H9 (cell line): Measurements from ENCODE around the gene BTN2A1. TPM values are rescaled to one million over a fixed set of nuclear protein-coding genes. Genes with fewer than 3 reads are reported as not detected.
A peak's percentile ranks its signal among the peaks of the same experiment; 100 is the strongest.

Source experiments
- DNase-seq: peaks from one replicate; pipeline ENCODE4 v3.0.0-alpha.2; 2017
- H2AFZ ChIP-seq: one replicate; pipeline ENCODE4 v1.6.1; 2013; ENCODE audit warnings: mild to moderate bottlenecking, low read length, control low read depth, moderate library complexity
- H2AK5ac ChIP-seq: 2 replicates; pipeline ENCODE4 v1.6.1; 2013; ENCODE audit warnings: low read length, control low read depth, mixed read lengths; ENCODE audit not compliant: insufficient read length
- H2BK120ac ChIP-seq: one replicate; pipeline ENCODE4 v1.6.1; 2013; ENCODE audit warnings: low read depth, mild to moderate bottlenecking, low read length, control low read depth, inconsistent platforms; ENCODE audit not compliant: poor library complexity, severe bottlenecking
- H2BK12ac ChIP-seq: 2 replicates; pipeline ENCODE4 v1.6.1; 2013; ENCODE audit warnings: low read length, control low read depth, mixed read lengths, low read depth; ENCODE audit not compliant: insufficient read length
- H2BK15ac ChIP-seq: 2 replicates; pipeline ENCODE4 v1.6.1; 2013; ENCODE audit warnings: low read depth, low read length, control low read depth
- H2BK20ac ChIP-seq: one replicate; pipeline ENCODE4 v1.6.1; 2013; ENCODE audit warnings: low read depth, mild to moderate bottlenecking, low read length, control low read depth, inconsistent platforms; ENCODE audit not compliant: poor library complexity, severe bottlenecking
- H2BK5ac ChIP-seq: 2 replicates; pipeline ENCODE4 v1.6.1; 2013; ENCODE audit warnings: low read length, control low read depth, mixed read lengths; ENCODE audit not compliant: insufficient read length
- H3K14ac ChIP-seq: 2 replicates; pipeline ENCODE4 v1.6.1; 2013; ENCODE audit warnings: low read length, control low read depth; ENCODE audit not compliant: insufficient read depth
- H3K18ac ChIP-seq: 2 replicates; pipeline ENCODE4 v1.6.1; 2013; ENCODE audit warnings: low read depth, mild to moderate bottlenecking, mixed read lengths, low read length, control low read depth; ENCODE audit not compliant: insufficient read length
- H3K23ac ChIP-seq: 2 replicates; pipeline ENCODE4 v1.6.1; 2013; ENCODE audit warnings: low read length, control low read depth, mixed read lengths, low read depth; ENCODE audit not compliant: insufficient read length
- H3K23me2 ChIP-seq: 2 replicates; pipeline ENCODE4 v1.6.1; 2013; ENCODE audit warnings: low read depth, mild to moderate bottlenecking, mixed read lengths, low read length, control low read depth; ENCODE audit not compliant: insufficient read length, poor library complexity, severe bottlenecking
- H3K27ac ChIP-seq: 2 replicates; pipeline ENCODE4 v1.5.1; 2013; ENCODE audit warnings: low read length, control low read depth, mixed read lengths, low read depth; ENCODE audit not compliant: insufficient read length
- H3K27me3 ChIP-seq: 2 replicates; pipeline ENCODE4 v1.6.1; 2013; ENCODE audit warnings: low read length, control low read depth, inconsistent platforms; ENCODE audit not compliant: insufficient read depth
- H3K4ac ChIP-seq: 2 replicates; pipeline ENCODE4 v1.6.1; 2013; ENCODE audit warnings: low read depth, mild to moderate bottlenecking, control low read depth, inconsistent platforms, low read length, moderate library complexity
- H3K4me1 ChIP-seq: 2 replicates; pipeline ENCODE4 v1.6.1; 2013; ENCODE audit warnings: low read length, control low read depth, inconsistent platforms; ENCODE audit not compliant: insufficient read depth
- H3K4me2 ChIP-seq: 2 replicates; pipeline ENCODE4 v1.6.1; 2013; ENCODE audit warnings: low read length, control low read depth, mixed read lengths; ENCODE audit not compliant: insufficient read length, insufficient read depth
- H3K56ac ChIP-seq: 2 replicates; pipeline ENCODE4 v1.6.1; 2013; ENCODE audit warnings: low read depth, mild to moderate bottlenecking, mixed read lengths, low read length, control low read depth; ENCODE audit not compliant: insufficient read length
- H3K79me1 ChIP-seq: 2 replicates; pipeline ENCODE4 v1.6.1; 2013; ENCODE audit warnings: low read depth, mild to moderate bottlenecking, moderate library complexity, low read length, control low read depth, inconsistent platforms; ENCODE audit not compliant: insufficient read depth, poor library complexity, severe bottlenecking
- H3K79me2 ChIP-seq: 2 replicates; pipeline ENCODE4 v1.6.1; 2013; ENCODE audit warnings: low read length, control low read depth, inconsistent platforms; ENCODE audit not compliant: insufficient read depth
- H3K9ac ChIP-seq: 2 replicates; pipeline ENCODE4 v1.6.1; 2013; ENCODE audit warnings: low read length, control low read depth, mixed read lengths; ENCODE audit not compliant: insufficient read length; ENCODE audit errors: extremely low read depth
- H3K9me3 ChIP-seq: one replicate; pipeline ENCODE4 v1.6.1; 2013; ENCODE audit warnings: low read depth, low read length, inconsistent platforms; ENCODE audit not compliant: control insufficient read depth
- H3T11ph ChIP-seq: one replicate; pipeline ENCODE4 v1.6.1; 2013; ENCODE audit warnings: mild to moderate bottlenecking, low read length, control low read depth, inconsistent platforms
- H4K20me1 ChIP-seq: one replicate; pipeline ENCODE4 v1.6.1; 2013; ENCODE audit not compliant: control insufficient read depth, insufficient read length, insufficient read depth
- H4K5ac ChIP-seq: 2 replicates; pipeline ENCODE4 v1.6.1; 2013; ENCODE audit warnings: low read depth, mild to moderate bottlenecking, mixed read lengths, low read length, control low read depth; ENCODE audit not compliant: insufficient read length
- H4K8ac ChIP-seq: replicated peaks from 2 replicates; pipeline ENCODE4 v1.6.1; 2013; ENCODE audit warnings: low read length, control low read depth, mixed read lengths, low read depth; ENCODE audit not compliant: insufficient read length
- H4K91ac ChIP-seq: 2 replicates; pipeline ENCODE4 v1.6.1; 2013; ENCODE audit warnings: low read depth, mild to moderate bottlenecking, moderate library complexity, mixed read lengths, low read length, control low read depth; ENCODE audit not compliant: insufficient read length
- H3K27ac Mint-ChIP-seq, 3 experiments: 2 replicates in 2 of 3; 3 replicates in 1 of 3; pipeline ENCODE4 v1.8.0; 2020 to 2021; ENCODE audit warnings: mixed read lengths in 3 of 3, mild to moderate bottlenecking in 1 of 3, moderate library complexity in 1 of 3
- H3K27me3 Mint-ChIP-seq: 2 replicates; pipeline ENCODE4 v1.8.0; 2021; ENCODE audit warnings: low read depth, mild to moderate bottlenecking, moderate library complexity, mixed read lengths
- H3K36me3 Mint-ChIP-seq, 3 experiments: 2 replicates in 2 of 3; 3 replicates in 1 of 3; pipeline ENCODE4 v1.8.0; 2020 to 2021; ENCODE audit warnings: low read depth in 3 of 3, mixed read lengths in 3 of 3; ENCODE audit not compliant: insufficient read depth in 1 of 3
- H3K4me1 Mint-ChIP-seq, 2 experiments: 2 replicates each; pipeline ENCODE4 v1.8.0; 2020; ENCODE audit warnings: mixed read lengths in 2 of 2
- H3K4me3 Mint-ChIP-seq, 2 experiments: 2 replicates in 1 of 2; 3 replicates in 1 of 2; pipeline ENCODE4 v1.8.0; 2020 to 2021; ENCODE audit warnings: mild to moderate bottlenecking in 2 of 2, mixed read lengths in 2 of 2, moderate library complexity in 1 of 2
- H3K9me3 Mint-ChIP-seq, 2 experiments: 2 replicates in 1 of 2; 3 replicates in 1 of 2; pipeline ENCODE4 v1.8.0; 2020; ENCODE audit warnings: mild to moderate bottlenecking in 2 of 2, mixed read lengths in 2 of 2, moderate library complexity in 1 of 2
- WGBS: extraction: QIAGEN DNeasy Blood & Tissue Kit; methylation state at CpG from one replicate; pipeline ENCODE4 v1.1.7; 2013; ENCODE audit warnings: missing lambda C conversion rate, low lambda C conversion rate, mixed read lengths; ENCODE audit not compliant: insufficient read length; ENCODE audit errors: extremely low coverage; 5-methylcytosine and 5-hydroxymethylcytosine counted together
- total RNA-seq: library from RNA; stranded (reverse); gene quantifications from 2 replicates; pipeline ENCODE4 v1.2.1, GENCODE V29; 2021
- TF ChIP-seq, protein P1 (sequence below): fragments of 200-600 bp; sonication (generic); conservative IDR thresholded peaks from 3 replicates; pipeline ENCODE4 v1.8.0; 2021; ENCODE audit warnings: antibody characterized with exemption, mild to moderate bottlenecking

The BTN2A1 gene
- total RNA-seq, 1 experiment from 2014 or later: 18.4 TPM

DNA sequence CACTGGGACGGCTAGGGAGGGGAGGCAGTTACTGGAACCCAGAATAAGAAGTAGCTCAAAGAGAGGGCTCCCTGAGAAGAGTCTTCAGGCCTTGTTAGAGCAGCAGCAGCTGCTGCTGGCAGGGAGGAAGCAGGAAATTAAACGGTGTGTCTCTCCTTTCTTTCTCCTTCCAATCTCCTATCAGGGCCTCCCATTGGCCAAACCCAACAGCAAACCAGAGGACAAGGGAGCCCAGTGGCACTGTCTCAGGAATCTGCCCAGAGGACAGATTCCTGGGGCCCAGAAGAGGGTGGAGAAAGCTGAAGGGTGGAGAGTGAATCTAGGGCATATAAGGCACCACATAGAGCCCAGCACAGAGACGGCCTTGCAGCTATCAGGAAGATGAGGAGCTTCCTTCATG, 45.5 kb upstream of the BTN2A1 start:
- Histone ChIP-seq H2BK20ac (no peak overlapping the region), H2BK15ac (no peak overlapping the region), H4K20me1 (no peaks in the 10 kb centered on the region), H3K4ac (no peak overlapping the region), H3T11ph (no peak overlapping the region), H4K8ac (no peak overlapping the region), H3K27ac (no peak overlapping the region), H3K18ac (no peak overlapping the region), H3K79me1 (no peaks in the 10 kb centered on the region), H2BK5ac (no peak overlapping the region), H4K91ac (no peak overlapping the region), H2AK5ac (no peak overlapping the region), H3K14ac (no peak overlapping the region), H2BK120ac (no peak overlapping the region), H3K23me2 (no peaks in the 10 kb centered on the region), H4K5ac (no peak overlapping the region), H3K56ac (no peak overlapping the region), H3K4me2 (no peak overlapping the region), H2AFZ (no peak overlapping the region), H3K79me2 (no peaks in the 10 kb centered on the region), H3K9ac (no peak overlapping the region), H3K4me1 (no peaks in the 10 kb centered on the region), H2BK12ac (no peak overlapping the region), H3K23ac (no peak overlapping the region), H3K27me3 (no peaks in the 10 kb centered on the region), H3K9me3 (no peaks in the 10 kb centered on the region)
- Mint-ChIP-seq H3K27me3 (peaks cover 3% of the 10 kb centered on the region; the same call in 1 of the 2 replicates), H3K27ac (peak overlapping the region in 2 of 3 experiments; percentile 10 to 26; a peak in 2 of 7 replicates), H3K4me1 (peaks cover 16 to 18% of the 10 kb centered on the region in 2 experiments), H3K9me3 (peaks cover 7 to 8% of the 10 kb centered on the region in 2 experiments), H3K36me3 (peaks cover 0 to 3% (median 2%) of the 10 kb centered on the region in 3 experiments; a peak in 3 of 7 replicates), H3K4me3 (no peak overlapping the region; a peak in 1 of 5 replicates)
- no CpG with 5 or more reads among the region's 3 CpGs for WGBS
- TF ChIP-seq, protein P1, sequence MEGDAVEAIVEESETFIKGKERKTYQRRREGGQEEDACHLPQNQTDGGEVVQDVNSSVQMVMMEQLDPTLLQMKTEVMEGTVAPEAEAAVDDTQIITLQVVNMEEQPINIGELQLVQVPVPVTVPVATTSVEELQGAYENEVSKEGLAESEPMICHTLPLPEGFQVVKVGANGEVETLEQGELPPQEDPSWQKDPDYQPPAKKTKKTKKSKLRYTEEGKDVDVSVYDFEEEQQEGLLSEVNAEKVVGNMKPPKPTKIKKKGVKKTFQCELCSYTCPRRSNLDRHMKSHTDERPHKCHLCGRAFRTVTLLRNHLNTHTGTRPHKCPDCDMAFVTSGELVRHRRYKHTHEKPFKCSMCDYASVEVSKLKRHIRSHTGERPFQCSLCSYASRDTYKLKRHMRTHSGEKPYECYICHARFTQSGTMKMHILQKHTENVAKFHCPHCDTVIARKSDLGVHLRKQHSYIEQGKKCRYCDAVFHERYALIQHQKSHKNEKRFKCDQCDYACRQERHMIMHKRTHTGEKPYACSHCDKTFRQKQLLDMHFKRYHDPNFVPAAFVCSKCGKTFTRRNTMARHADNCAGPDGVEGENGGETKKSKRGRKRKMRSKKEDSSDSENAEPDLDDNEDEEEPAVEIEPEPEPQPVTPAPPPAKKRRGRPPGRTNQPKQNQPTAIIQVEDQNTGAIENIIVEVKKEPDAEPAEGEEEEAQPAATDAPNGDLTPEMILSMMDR: no peak
- DNase-seq: peak; percentile 49
